IMR-90 (cell line): ENCODE measurements around the gene CCDC69. TPM values are rescaled to one million over a fixed set of nuclear protein-coding genes. Genes with fewer than 3 reads are reported as not detected.

Experiments
- ATAC-seq: fragments of 200-7000 bp; cut with Tn5 transposase; 2 replicates; pipeline ENCODE4 v1.9.1; 2020; ENCODE audit warnings: low read depth, mild to moderate bottlenecking, moderate library complexity
- BruUV-seq: library from RNA; stranded (reverse); fragments of 400-500 nt; replicated peaks from 2 replicates; lab custom pipeline; 2021; lab: Mats Ljungman, UMichigan
- CTCF ChIA-PET: fragments of 300-600 bp; formaldehyde crosslinking; extraction: SDS; loops from one replicate; lab custom pipeline; 2021; ENCODE audit warnings: antibody characterized with exemption; lab: Yijun Ruan, JAX
- POLR2A ChIA-PET: fragments of 300-600 bp; sonication (Branson Sonifier 250); formaldehyde crosslinking; loops from one replicate; lab custom pipeline; 2022; ENCODE audit warnings: antibody characterized with exemption; ENCODE audit not compliant: unreplicated experiment; lab: Charles Lee
- DNase-seq: peaks from one replicate; pipeline ENCODE4 v3.0.0; 2013
- H2AFZ ChIP-seq: replicated peaks from 2 replicates; pipeline ENCODE3; 2013; ENCODE audit warnings: low read length, mild to moderate bottlenecking; ENCODE audit not compliant: poor library complexity
- H2AK5ac ChIP-seq: 2 replicates; pipeline ENCODE4 v1.6.1; 2013; ENCODE audit warnings: low read depth, low read length, inconsistent platforms
- H2AK9ac ChIP-seq: replicated peaks from 2 replicates; pipeline ENCODE3; 2013; ENCODE audit warnings: mild to moderate bottlenecking, low read depth, low read length, moderate library complexity; ENCODE audit not compliant: poor library complexity
- H2BK120ac ChIP-seq: 2 replicates; pipeline ENCODE4 v1.6.1; 2013; ENCODE audit warnings: low read depth, low read length, inconsistent platforms
- H2BK15ac ChIP-seq: 3 replicates; pipeline ENCODE4 v1.6.1; 2013; ENCODE audit warnings: low read depth, low read length, inconsistent platforms
- H2BK20ac ChIP-seq: 2 replicates; pipeline ENCODE4 v1.6.1; 2013; ENCODE audit warnings: low read depth, mild to moderate bottlenecking, inconsistent platforms, low read length, moderate library complexity
- H2BK5ac ChIP-seq: 2 replicates; pipeline ENCODE4 v1.6.1; 2013; ENCODE audit warnings: mild to moderate bottlenecking, low read depth, low read length, inconsistent platforms; ENCODE audit not compliant: poor library complexity, severe bottlenecking
- H3K14ac ChIP-seq: replicated peaks from 2 replicates; pipeline ENCODE4 v1.6.1; 2013; ENCODE audit warnings: low read depth, low read length, inconsistent platforms
- H3K18ac ChIP-seq: 2 replicates; pipeline ENCODE4 v1.6.1; 2013; ENCODE audit warnings: low read depth, low read length, control low read depth
- H3K23ac ChIP-seq: 2 replicates; pipeline ENCODE4 v1.6.1; 2013; ENCODE audit warnings: low read depth, low read length, inconsistent platforms
- H3K27ac ChIP-seq: 2 replicates; pipeline ENCODE4 v1.5.1; 2013; ENCODE audit warnings: mild to moderate bottlenecking, control low read depth, low read length; ENCODE audit not compliant: insufficient read depth
- H3K27me3 ChIP-seq: 2 replicates; pipeline ENCODE4 v1.6.1; 2013; ENCODE audit warnings: low read length; ENCODE audit not compliant: control insufficient read depth, insufficient read depth
- H3K36me3 ChIP-seq: 2 replicates; pipeline ENCODE4 v1.6.1; 2013; ENCODE audit warnings: low read length, mixed read lengths; ENCODE audit not compliant: control insufficient read depth, insufficient read depth
- H3K4ac ChIP-seq: 2 replicates; pipeline ENCODE4 v1.6.1; 2013; ENCODE audit warnings: low read depth, low read length, inconsistent platforms
- H3K4me1 ChIP-seq: 2 replicates; pipeline ENCODE4 v1.6.1; 2013; ENCODE audit warnings: low read length, mixed read lengths; ENCODE audit not compliant: control insufficient read depth, insufficient read depth
- H3K4me2 ChIP-seq: 2 replicates; pipeline ENCODE4 v1.6.1; 2013; ENCODE audit warnings: low read depth, mild to moderate bottlenecking, control low read depth, low read length, moderate library complexity
- H3K4me3 ChIP-seq: 2 replicates; pipeline ENCODE4 v1.5.1; 2013; ENCODE audit warnings: low read depth, mild to moderate bottlenecking, control low read depth, low read length, moderate library complexity; ENCODE audit not compliant: insufficient read depth
- H3K56ac ChIP-seq: 2 replicates; pipeline ENCODE4 v1.6.1; 2013; ENCODE audit warnings: low read length, inconsistent platforms; ENCODE audit not compliant: insufficient read depth; ENCODE audit errors: extremely low read depth
- H3K79me1 ChIP-seq, 2 experiments: 2 replicates each; pipeline ENCODE4 v1.6.1; 2013; ENCODE audit warnings: low read length in 2 of 2, inconsistent platforms in 1 of 2, low read depth in 1 of 2
- H3K9ac ChIP-seq: 2 replicates; pipeline ENCODE4 v1.6.1; 2013; ENCODE audit warnings: low read depth, low read length, control low read depth
- H3K9me1 ChIP-seq: 2 replicates; pipeline ENCODE4 v1.6.1; 2013; ENCODE audit warnings: low read length, inconsistent platforms; ENCODE audit not compliant: insufficient read depth
- H3K9me3 ChIP-seq: 2 replicates; pipeline ENCODE4 v1.6.1; 2013; ENCODE audit warnings: low read length; ENCODE audit not compliant: control insufficient read depth, insufficient read depth
- H4K20me1 ChIP-seq: 2 replicates; pipeline ENCODE4 v1.6.1; 2013; ENCODE audit warnings: low read length, inconsistent platforms; ENCODE audit not compliant: insufficient read depth
- H4K5ac ChIP-seq: 2 replicates; pipeline ENCODE4 v1.6.1; 2013; ENCODE audit warnings: mild to moderate bottlenecking, low read depth, low read length, control low read depth
- H4K8ac ChIP-seq, 2 experiments: 2 replicates each; pipeline ENCODE4 v1.6.1; 2013; ENCODE audit warnings: low read depth in 2 of 2, low read length in 2 of 2, control low read depth in 1 of 2, inconsistent platforms in 1 of 2
- H4K91ac ChIP-seq: 2 replicates; pipeline ENCODE4 v1.6.1; 2013; ENCODE audit warnings: low read depth, low read length, inconsistent platforms; ENCODE audit not compliant: insufficient read depth
- BHLHE40 ChIP-seq: fragments of 150-350 bp; IDR thresholded peaks from 2 replicates; pipeline ENCODE4 v1.6.1; 2016; ENCODE audit warnings: mild to moderate bottlenecking, low read depth, low read length
- CEBPB ChIP-seq: IDR thresholded peaks from 2 replicates; pipeline ENCODE4 v1.6.1; 2012; ENCODE audit warnings: low read depth, low read length, improper control_type of control experiment
- CHD1 ChIP-seq: IDR thresholded peaks from 2 replicates; pipeline ENCODE4 v1.6.1; 2012; ENCODE audit warnings: low read depth, low read length, improper control_type of control experiment
- CTCF ChIP-seq: conservative IDR thresholded peaks from 2 replicates; pipeline ENCODE4 v1.5.1; 2012; ENCODE audit warnings: mild to moderate bottlenecking, low read depth, low read length, improper control_type of control experiment
- ELK1 ChIP-seq: fragments of 150-350 bp; IDR thresholded peaks from 2 replicates; pipeline ENCODE4 v1.6.1; 2016; ENCODE audit warnings: low read depth, mild to moderate bottlenecking, low read length, moderate library complexity, borderline replicate concordance
- FOS ChIP-seq: fragments of 150-350 bp; IDR thresholded peaks from 2 replicates; pipeline ENCODE4 v1.6.1; 2016; ENCODE audit warnings: low read depth, low read length
- MAFK ChIP-seq: IDR thresholded peaks from 2 replicates; pipeline ENCODE4 v1.6.1; 2012; ENCODE audit warnings: low read depth, low read length, improper control_type of control experiment
- MAZ ChIP-seq: IDR thresholded peaks from 2 replicates; pipeline ENCODE4 v1.6.1; 2012; ENCODE audit warnings: low read depth, mild to moderate bottlenecking, low read length, improper control_type of control experiment, moderate library complexity, borderline replicate concordance
- MXI1 ChIP-seq: IDR thresholded peaks from 2 replicates; pipeline ENCODE4 v1.6.1; 2012; ENCODE audit warnings: low read depth, mild to moderate bottlenecking, low read length, moderate library complexity, borderline replicate concordance
- NFE2L2 ChIP-seq: fragments of 150-350 bp; IDR thresholded peaks from 2 replicates; pipeline ENCODE4 v1.6.1; 2016; ENCODE audit warnings: low read depth, mild to moderate bottlenecking, low read length
- POLR2A ChIP-seq: IDR thresholded peaks from 2 replicates; pipeline ENCODE4 v1.6.1; 2012; ENCODE audit warnings: mild to moderate bottlenecking, low read depth, low read length
- RAD21 ChIP-seq: IDR thresholded peaks from 2 replicates; pipeline ENCODE4 v1.6.1; 2012; ENCODE audit warnings: low read length, improper control_type of control experiment
- RCOR1 ChIP-seq: IDR thresholded peaks from 2 replicates; pipeline ENCODE4 v1.6.1; 2012; ENCODE audit warnings: mild to moderate bottlenecking, low read length, improper control_type of control experiment; ENCODE audit not compliant: insufficient replicate concordance
- RFX5 ChIP-seq: IDR thresholded peaks from 2 replicates; pipeline ENCODE4 v1.8.0; 2012; ENCODE audit warnings: low read depth, mild to moderate bottlenecking, low read length, moderate library complexity
- SMC3 ChIP-seq: fragments of 150-350 bp; IDR thresholded peaks from 2 replicates; pipeline ENCODE4 v1.6.1; 2016; ENCODE audit warnings: low read depth, mild to moderate bottlenecking, antibody characterized with exemption, low read length, moderate library complexity
- USF2 ChIP-seq: fragments of 150-350 bp; IDR thresholded peaks from 2 replicates; pipeline ENCODE4 v1.6.1; 2017; ENCODE audit warnings: mild to moderate bottlenecking, antibody characterized with exemption, low read length, low read depth
- WGBS, 2 experiments: methylation state at CpG; one replicate each; pipeline versions ENCODE4 v1.1.5 to v1.1.7; 2013; ENCODE audit warnings: missing lambda C conversion rate in 2 of 2; ENCODE audit not compliant: insufficient read length in 1 of 2; ENCODE audit errors: extremely low coverage in 2 of 2; 5-methylcytosine and 5-hydroxymethylcytosine counted together
- dilution Hi-C: fragments of 300-500 bp; cut with HindIII; formaldehyde crosslinking; loops from one replicate; pipeline ENCODE4 v1.14.3; 2018; ENCODE audit warnings: low sequenced_read_pairs; ENCODE audit not compliant: unreplicated experiment
- in situ Hi-C: fragments of 300-500 bp; cut with MboI; formaldehyde crosslinking; loops from 3 replicates; pipeline ENCODE4 v1.14.3; 2019; ENCODE audit warnings: low sequenced_read_pairs, inconsistent platforms, mixed read lengths
- intact Hi-C: fragments of 100-400 bp; cut with micrococcal nuclease; formaldehyde crosslinking; loops from 2 replicates; pipeline ENCODE4 v1.10.0; 2022
- polyA plus RNA-seq, 3 experiments: library from polyadenylated mRNA; depleted of rRNA; stranded (reverse); fragments of >200 nt; gene quantifications; 2 replicates each; pipeline ENCODE4 v1.2.3, GENCODE V29; 2012; ENCODE audit warnings: low replicate concordance in 1 of 3
- total RNA-seq: library from RNA; depleted of rRNA; stranded (reverse); fragments of >200 nt; gene quantifications from 2 replicates; pipeline ENCODE4 v1.2.3, GENCODE V29; 2012

CCDC69 gene
- total and polyA plus RNA-seq, 2 of the 4 experiments (the other 2 are of a cell fraction) = 0.36 to 0.48 TPM

- TF ChIP-seq CTCF (no peak), MXI1 (no peak), NFE2L2 (no peak), POLR2A (no peak), RCOR1 (no peak), BHLHE40 (no peak), MAZ (no peak), SMC3 (no peak), ELK1 (no peak), FOS (no peak), RAD21 (no peak), CEBPB (no peak), USF2 (no peak), MAFK (no peak), RFX5 (no peak), CHD1 (no peak)
- ChIA-PET CTCF (no interaction called here), POLR2A (no interaction called here)
- DNase-seq (no peak), ATAC-seq (no peak)
- no TSS peak for BruUV-seq
- Histone ChIP-seq H3K14ac (no peak overlapping the region), H3K27ac (no peak overlapping the region), H2BK15ac (no peak overlapping the region), H4K5ac (no peak overlapping the region), H2AFZ (no peak overlapping the region), H3K27me3 (peaks cover 2% of the 10 kb centered on the region; the same call in 1 of the 2 replicates), H4K91ac (no peak overlapping the region), H2BK5ac (no peak overlapping the region), H3K79me1 (no peaks in the 10 kb centered on the region), H3K4me1 (peaks cover 5% of the 10 kb centered on the region), H3K23ac (no peak overlapping the region), H3K4me2 (no peak overlapping the region), H2AK5ac (no peak overlapping the region), H3K9ac (no peak overlapping the region), H3K36me3 (no peaks in the 10 kb centered on the region), H3K4me3 (no peak overlapping the region), H3K9me3 (no peaks in the 10 kb centered on the region), H3K18ac (no peak overlapping the region), H4K20me1 (no peaks in the 10 kb centered on the region; the same call in 1 of the 2 replicates), H2BK120ac (no peak overlapping the region), H2BK20ac (no peak overlapping the region), H3K56ac (no peak overlapping the region), H3K4ac (no peak overlapping the region), H3K9me1 (peaks cover 7% of the 10 kb centered on the region; the same call in 1 of the 2 replicates), H4K8ac (no peak overlapping the region), H2AK9ac (no peak overlapping the region)
- dilution Hi-C loops = no loop called here
- intact Hi-C loops = no loop called here
- 79% methylated on average over 9 of the region's 9 CpGs; no CpG with 5 or more reads in 1 of the 2 experiments for WGBS, 2 experiments
- in situ Hi-C loops = no loop called here
Observed at GRCh38 chr5:151219138-151219537, 4.8 kb downstream of the CCDC69 start.
